ENCODE measurements around the gene TMEM273.

Gene TMEM273

GRCh38 chr10:49157229-49157628 lies 31.0 kb downstream of the TMEM273 start:
- DNase-seq (ENCODE audit: extremely low read depth, low read depth), result no peak

GRCh38 chr10:49154641-49155040 lies 33.5 kb downstream of the TMEM273 start:
- DNase-seq (ENCODE audit: extremely low read depth, low read depth), result no peak
- TF ChIP-seq, protein P1, sequence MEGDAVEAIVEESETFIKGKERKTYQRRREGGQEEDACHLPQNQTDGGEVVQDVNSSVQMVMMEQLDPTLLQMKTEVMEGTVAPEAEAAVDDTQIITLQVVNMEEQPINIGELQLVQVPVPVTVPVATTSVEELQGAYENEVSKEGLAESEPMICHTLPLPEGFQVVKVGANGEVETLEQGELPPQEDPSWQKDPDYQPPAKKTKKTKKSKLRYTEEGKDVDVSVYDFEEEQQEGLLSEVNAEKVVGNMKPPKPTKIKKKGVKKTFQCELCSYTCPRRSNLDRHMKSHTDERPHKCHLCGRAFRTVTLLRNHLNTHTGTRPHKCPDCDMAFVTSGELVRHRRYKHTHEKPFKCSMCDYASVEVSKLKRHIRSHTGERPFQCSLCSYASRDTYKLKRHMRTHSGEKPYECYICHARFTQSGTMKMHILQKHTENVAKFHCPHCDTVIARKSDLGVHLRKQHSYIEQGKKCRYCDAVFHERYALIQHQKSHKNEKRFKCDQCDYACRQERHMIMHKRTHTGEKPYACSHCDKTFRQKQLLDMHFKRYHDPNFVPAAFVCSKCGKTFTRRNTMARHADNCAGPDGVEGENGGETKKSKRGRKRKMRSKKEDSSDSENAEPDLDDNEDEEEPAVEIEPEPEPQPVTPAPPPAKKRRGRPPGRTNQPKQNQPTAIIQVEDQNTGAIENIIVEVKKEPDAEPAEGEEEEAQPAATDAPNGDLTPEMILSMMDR (IDR thresholded peaks at IDR 0.05; ENCODE audit: low read depth, low read length), result no peak

More at GRCh38 chr10:49157229-49157628, 31.0 kb downstream of the TMEM273 start:
- TF ChIP-seq, protein P1 (IDR thresholded peaks at IDR 0.05; ENCODE audit: low read depth, low read length), result no peak

- TF ChIP-seq, protein P1 (IDR thresholded peaks at IDR 0.05; ENCODE audit: low read depth, low read length), result no peak
- no peak for DNase-seq (ENCODE audit: extremely low read depth, low read depth)
These were observed 34.2 kb downstream of the TMEM273 start for GRCh38 chr10:49153971-49154370.

GRCh38 chr10:49153115-49153514 lies 35.1 kb downstream of the TMEM273 start:
- TF ChIP-seq, protein P1 (IDR thresholded peaks at IDR 0.05; ENCODE audit: low read depth, low read length), result no peak
- no peak for DNase-seq (ENCODE audit: extremely low read depth, low read depth)

DNA sequence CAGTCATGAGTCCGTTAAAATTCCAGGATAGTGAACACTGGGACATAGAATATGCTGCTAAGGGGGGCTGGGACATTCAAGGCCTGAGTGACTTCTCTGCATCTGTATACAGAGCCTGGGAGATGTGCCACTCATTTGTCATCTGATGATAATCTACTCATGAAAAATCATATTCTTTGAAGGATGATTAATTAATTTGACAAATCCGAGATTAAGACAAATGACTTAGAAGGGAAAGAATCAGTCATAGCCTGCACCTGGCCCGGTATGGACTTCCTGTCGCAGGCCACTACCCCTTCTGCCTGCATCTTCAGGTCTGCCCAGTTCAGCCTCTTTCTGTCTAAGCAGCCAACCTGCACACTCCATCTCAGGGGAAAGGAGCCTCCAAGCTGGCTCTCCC lies 35.5 kb downstream of the TMEM273 start:
- TF ChIP-seq, protein P1 (IDR thresholded peaks at IDR 0.05; ENCODE audit: low read depth, low read length), result no peak
- DNase-seq (ENCODE audit: extremely low read depth, low read depth), result no peak

DNA sequence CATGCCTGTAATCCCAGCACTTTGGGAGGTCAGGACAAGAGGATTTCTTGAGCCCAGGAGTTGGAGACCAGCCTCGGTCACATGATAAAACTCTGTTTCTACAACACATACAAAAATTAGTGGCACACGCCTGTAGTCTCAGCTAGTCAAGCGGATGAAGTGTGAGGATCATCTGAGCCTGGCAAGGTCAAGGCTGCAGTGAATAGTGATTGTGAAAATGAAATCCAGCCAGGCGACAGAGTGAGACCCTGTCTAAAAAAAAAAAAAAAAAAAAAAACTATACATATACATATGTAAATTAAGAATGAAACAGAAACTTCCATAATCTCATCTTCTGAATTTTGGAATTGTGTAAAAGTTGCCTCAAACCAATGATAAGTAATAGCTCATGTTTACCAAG lies 36.2 kb downstream of the TMEM273 start:
- TF ChIP-seq, protein P1 (IDR thresholded peaks at IDR 0.05; ENCODE audit: low read depth, low read length), result no peak

GRCh38 chr10:49151481-49151880 lies 36.7 kb downstream of the TMEM273 start:
- TF ChIP-seq, protein P1 (IDR thresholded peaks at IDR 0.05; ENCODE audit: low read depth, low read length), result no peak
- no peak for DNase-seq (ENCODE audit: extremely low read depth, low read depth)

More for the DNA sequence above, 36.2 kb downstream of the TMEM273 start:
- DNase-seq (ENCODE audit: extremely low read depth, low read depth), result no peak
